Prostate gland (tissue), 2 donors: Measurements from ENCODE around the gene ATP12A.

Experiments used
- CTCF ChIP-seq, 4 experiments: fragments of 200-600 bp in 2 of 4; fragments of 450-650 bp in 2 of 4; sonication (generic) in 2 of 4; IDR thresholded peaks; 1 replicate in 3 of 4; 2 replicates in 1 of 4; pipeline ENCODE4 v1.5.1; 2016 to 2019; ENCODE audit warnings: antibody characterized with exemption in 4 of 4, mild to moderate bottlenecking in 2 of 4, moderate library complexity in 2 of 4
- POLR2AphosphoS5 ChIP-seq: sonication (generic); formaldehyde crosslinking; IDR thresholded peaks from one replicate; pipeline ENCODE4 v1.6.1; 2017; ENCODE audit warnings: antibody characterized with exemption

- TF ChIP-seq CTCF (IDR thresholded peaks at IDR 0.05) (no peak), POLR2AphosphoS5 (no peak)
Observed at GRCh38 chr13:24659239-24659638, 21.0 kb upstream of the ATP12A start.
